Glutamatergic neuron (in vitro differentiated cells): ENCODE data around the gene ZDHHC17. TPM values are rescaled to one million over a fixed set of nuclear protein-coding genes. Genes with fewer than 3 reads are reported as not detected.
"Not testable (repeated sequence)": the region's sequence is repeated elsewhere in the genome, so short reads cannot be mapped to it uniquely, and the experiment has no call there.

Experiments
- DNase-seq: peaks from one replicate; pipeline ENCODE4 v3.0.0; 2022
- H3K27ac Mint-ChIP-seq: one replicate; pipeline ENCODE4 v1.8.0; 2020; ENCODE audit warnings: mild to moderate bottlenecking, mixed read lengths, inconsistent platforms; ENCODE audit not compliant: unreplicated experiment
- H3K27me3 Mint-ChIP-seq: one replicate; pipeline ENCODE4 v1.8.0; 2020; ENCODE audit warnings: mild to moderate bottlenecking, moderate library complexity, mixed read lengths, inconsistent platforms; ENCODE audit not compliant: unreplicated experiment
- H3K36me3 Mint-ChIP-seq: one replicate; pipeline ENCODE4 v1.8.0; 2020; ENCODE audit warnings: mild to moderate bottlenecking, mixed read lengths, inconsistent platforms; ENCODE audit not compliant: unreplicated experiment
- H3K4me1 Mint-ChIP-seq: one replicate; pipeline ENCODE4 v1.8.0; 2020; ENCODE audit warnings: mild to moderate bottlenecking, low read depth, mixed read lengths, inconsistent platforms; ENCODE audit not compliant: unreplicated experiment
- H3K4me3 Mint-ChIP-seq: one replicate; pipeline ENCODE4 v1.8.0; 2020; ENCODE audit warnings: mild to moderate bottlenecking, mixed read lengths, inconsistent platforms; ENCODE audit not compliant: unreplicated experiment
- H3K9me3 Mint-ChIP-seq: one replicate; pipeline ENCODE4 v1.8.0; 2020; ENCODE audit warnings: mild to moderate bottlenecking, moderate library complexity, mixed read lengths, inconsistent platforms; ENCODE audit not compliant: unreplicated experiment
- total RNA-seq: library from RNA; stranded (reverse); fragmentation: NEBNext Ultra II Directional; extraction: Animal tissue kit (Norgen Biotek cat#: 25700); gene quantifications from one replicate; pipeline ENCODE4 v1.2.1, GENCODE V29; 2021; ENCODE audit not compliant: unreplicated experiment
- TF ChIP-seq, protein P1 (sequence below): fragments of 200-600 bp; sonication (generic); IDR thresholded peaks from one replicate; pipeline ENCODE4 v1.5.0; 2021; ENCODE audit not compliant: partially characterized antibody, unreplicated experiment

The ZDHHC17 gene
- total RNA-seq, 1 donor from 2014 or later, result 95.5 TPM

- no peak overlapping the region for H3K27ac Mint-ChIP-seq
- H3K27me3 Mint-ChIP-seq, result no peaks in the 10 kb centered on the region
- no peak for DNase-seq
- no peak overlapping the region for H3K4me3 Mint-ChIP-seq
- no peaks in the 10 kb centered on the region for H3K4me1 Mint-ChIP-seq
- TF ChIP-seq, protein P1, sequence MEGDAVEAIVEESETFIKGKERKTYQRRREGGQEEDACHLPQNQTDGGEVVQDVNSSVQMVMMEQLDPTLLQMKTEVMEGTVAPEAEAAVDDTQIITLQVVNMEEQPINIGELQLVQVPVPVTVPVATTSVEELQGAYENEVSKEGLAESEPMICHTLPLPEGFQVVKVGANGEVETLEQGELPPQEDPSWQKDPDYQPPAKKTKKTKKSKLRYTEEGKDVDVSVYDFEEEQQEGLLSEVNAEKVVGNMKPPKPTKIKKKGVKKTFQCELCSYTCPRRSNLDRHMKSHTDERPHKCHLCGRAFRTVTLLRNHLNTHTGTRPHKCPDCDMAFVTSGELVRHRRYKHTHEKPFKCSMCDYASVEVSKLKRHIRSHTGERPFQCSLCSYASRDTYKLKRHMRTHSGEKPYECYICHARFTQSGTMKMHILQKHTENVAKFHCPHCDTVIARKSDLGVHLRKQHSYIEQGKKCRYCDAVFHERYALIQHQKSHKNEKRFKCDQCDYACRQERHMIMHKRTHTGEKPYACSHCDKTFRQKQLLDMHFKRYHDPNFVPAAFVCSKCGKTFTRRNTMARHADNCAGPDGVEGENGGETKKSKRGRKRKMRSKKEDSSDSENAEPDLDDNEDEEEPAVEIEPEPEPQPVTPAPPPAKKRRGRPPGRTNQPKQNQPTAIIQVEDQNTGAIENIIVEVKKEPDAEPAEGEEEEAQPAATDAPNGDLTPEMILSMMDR, result no peak
- no peaks in the 10 kb centered on the region for H3K9me3 Mint-ChIP-seq
- no peaks in the 10 kb centered on the region for H3K36me3 Mint-ChIP-seq
Measured at GRCh38 chr12:76719171-76720041, 44.5 kb upstream of the ZDHHC17 start.

- no peak overlapping the region for H3K27ac Mint-ChIP-seq
- no peaks in the 10 kb centered on the region for H3K36me3 Mint-ChIP-seq
- no peaks in the 10 kb centered on the region for H3K27me3 Mint-ChIP-seq
- DNase-seq, result no peak
- no peaks in the 10 kb centered on the region for H3K9me3 Mint-ChIP-seq
- H3K4me1 Mint-ChIP-seq, result no peaks in the 10 kb centered on the region
- TF ChIP-seq, protein P1, result no peak
- H3K4me3 Mint-ChIP-seq, result no peak overlapping the region
Measured at GRCh38 chr12:76720068-76720467, 43.8 kb upstream of the ZDHHC17 start.

DNA sequence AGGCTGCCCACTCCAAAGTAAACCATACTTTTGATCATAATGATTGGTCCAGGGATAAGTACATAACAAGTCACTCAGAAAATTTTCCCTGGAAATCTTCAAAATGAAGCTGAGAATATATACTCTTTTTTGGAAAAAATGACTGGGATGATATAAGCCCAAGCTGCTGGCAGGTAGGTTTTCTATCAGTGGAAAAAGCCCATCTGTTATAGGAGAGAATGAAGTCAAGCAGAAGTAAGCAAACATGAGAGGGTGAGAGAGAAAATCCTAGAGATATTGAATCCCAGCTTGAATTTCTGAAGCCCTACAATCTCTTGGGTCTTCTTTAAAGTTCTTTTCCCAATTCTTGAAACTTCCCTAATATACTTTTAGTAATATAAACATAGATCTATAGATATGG is 37.3 kb upstream of the ZDHHC17 start:
- Mint-ChIP-seq H3K27ac (no peak overlapping the region), H3K27me3 (no peaks in the 10 kb centered on the region), H3K9me3 (no peaks in the 10 kb centered on the region), H3K36me3 (no peaks in the 10 kb centered on the region), H3K4me1 (no peaks in the 10 kb centered on the region), H3K4me3 (no peak overlapping the region)
- TF ChIP-seq, protein P1, result no peak
- no peak for DNase-seq

DNA sequence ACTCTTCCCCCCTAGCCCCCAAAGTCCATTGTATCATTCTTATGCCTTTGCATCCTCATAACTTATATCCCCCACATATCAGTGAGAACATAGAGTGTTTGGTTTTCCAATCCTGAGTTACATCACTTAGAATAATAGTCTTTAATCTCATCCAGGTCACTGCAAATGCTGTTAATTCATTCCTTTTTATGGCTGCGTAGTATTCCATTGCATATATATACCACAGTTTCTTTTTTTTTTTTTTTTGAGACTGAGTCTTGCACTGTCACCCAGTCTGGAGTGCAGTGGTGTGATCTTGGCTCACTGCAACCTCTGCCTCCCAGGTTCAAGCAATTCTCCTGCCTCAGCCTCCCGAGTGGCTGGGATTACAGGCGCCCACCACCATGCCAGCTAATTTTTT is 31.7 kb upstream of the ZDHHC17 start:
- not testable (repeated sequence) for H3K27me3 Mint-ChIP-seq, H3K4me3 Mint-ChIP-seq, H3K4me1 Mint-ChIP-seq, H3K27ac Mint-ChIP-seq, DNase-seq, H3K9me3 Mint-ChIP-seq
- peaks cover 25% of the 10 kb centered on the region for H3K36me3 Mint-ChIP-seq

- not testable (repeated sequence) for H3K4me3 Mint-ChIP-seq, DNase-seq, H3K27ac Mint-ChIP-seq, H3K27me3 Mint-ChIP-seq, H3K4me1 Mint-ChIP-seq
- peaks cover 45% of the 10 kb centered on the region for H3K36me3 Mint-ChIP-seq
- H3K9me3 Mint-ChIP-seq, result peaks cover 11% of the 10 kb centered on the region
Measured at GRCh38 chr12:76737689-76738088, 26.2 kb upstream of the ZDHHC17 start.

- TF ChIP-seq, protein P1, result no peak
- peaks cover 5% of the 10 kb centered on the region for H3K27me3 Mint-ChIP-seq
- H3K4me1 Mint-ChIP-seq, result no peaks in the 10 kb centered on the region
- DNase-seq, result no peak
- peaks cover 11% of the 10 kb centered on the region for H3K9me3 Mint-ChIP-seq
- H3K36me3 Mint-ChIP-seq, result peaks cover 32% of the 10 kb centered on the region
- H3K4me3 Mint-ChIP-seq, result no peak overlapping the region
- no peak overlapping the region for H3K27ac Mint-ChIP-seq
Measured at GRCh38 chr12:76738824-76739579, 24.9 kb upstream of the ZDHHC17 start.
